Stimulated activated CD8-positive, alpha-beta memory T cell treated with anti-CD3 and anti-CD28 coated beads, Interleukin-2, amount 100 ng/mL, for 48 hours (primary cell): ENCODE data around the gene DYNC1I1.

Experiments
- DNase-seq, 2 donors: peaks; one replicate each; pipeline ENCODE4 v3.0.0-alpha.2; 2020; ENCODE audit warnings: low read depth in 2 of 2

The DYNC1I1 gene

DNA sequence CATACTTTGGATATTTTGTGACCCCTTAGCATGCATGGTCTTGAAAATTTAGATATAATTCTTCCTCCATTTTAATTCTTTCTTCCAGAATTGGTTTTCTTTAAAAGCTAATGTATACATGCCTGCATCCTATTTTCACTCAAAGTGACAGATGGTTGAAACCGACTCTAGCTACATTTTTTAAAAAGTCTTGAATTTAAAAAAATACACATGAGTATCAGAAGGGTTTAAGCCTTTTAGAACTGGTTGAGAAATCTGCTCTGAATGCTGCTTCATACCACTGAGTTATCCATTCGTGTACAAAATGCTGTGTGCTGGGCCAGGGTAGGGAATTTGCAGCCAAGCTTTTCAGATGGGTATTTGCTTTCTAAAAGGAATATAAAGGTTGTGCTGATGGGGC is 16.5 kb downstream of the DYNC1I1 start:
- DNase-seq: no peak

DNA sequence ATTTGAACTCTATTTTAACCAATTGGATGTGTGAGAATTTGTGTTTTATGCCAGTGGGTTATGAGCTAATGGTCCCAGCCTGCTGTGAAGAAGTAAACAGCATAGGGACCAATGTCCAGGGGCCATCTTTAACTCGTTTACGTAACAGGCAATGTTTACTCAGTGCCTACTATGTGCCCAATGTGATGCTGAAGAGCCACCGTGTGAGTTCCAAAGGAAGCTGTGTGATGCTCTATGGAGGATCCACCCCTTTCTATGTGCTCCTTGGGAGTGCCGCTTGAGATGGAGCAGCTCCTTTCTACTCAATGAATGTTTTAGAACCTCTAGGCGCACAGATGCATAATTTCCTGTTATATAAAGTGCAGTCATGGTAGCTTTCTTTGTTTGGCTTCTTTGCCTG is 21.3 kb downstream of the DYNC1I1 start:
- DNase-seq: no peak

DNA sequence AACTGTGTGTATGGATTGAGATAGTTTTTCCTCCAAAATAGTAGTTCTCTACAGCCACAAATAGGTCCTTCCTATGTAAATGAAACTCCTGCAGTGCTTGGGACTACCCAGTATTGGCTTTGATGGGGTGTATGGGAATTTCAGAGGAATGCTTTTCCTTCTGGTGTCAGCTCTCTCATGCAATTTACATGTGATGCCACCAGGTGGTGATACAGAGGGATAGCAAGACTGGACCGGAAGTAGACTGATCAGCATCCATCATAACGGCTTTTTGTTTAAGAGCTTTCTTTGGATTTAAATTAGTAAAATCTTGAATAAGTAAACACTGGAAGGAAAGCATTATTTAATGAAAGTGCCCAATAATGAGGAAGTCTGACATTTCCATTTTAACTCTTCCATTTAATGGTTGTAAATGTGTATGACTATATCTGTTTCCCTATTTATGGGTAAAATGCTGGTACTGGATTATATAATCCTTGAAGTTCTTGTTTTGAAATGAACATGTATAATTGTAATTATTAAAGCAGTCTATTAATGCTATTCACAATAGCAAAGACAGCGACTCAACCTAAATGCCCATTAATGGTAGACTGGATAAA is 22.7 kb downstream of the DYNC1I1 start:
- DNase-seq: no peak

DNA sequence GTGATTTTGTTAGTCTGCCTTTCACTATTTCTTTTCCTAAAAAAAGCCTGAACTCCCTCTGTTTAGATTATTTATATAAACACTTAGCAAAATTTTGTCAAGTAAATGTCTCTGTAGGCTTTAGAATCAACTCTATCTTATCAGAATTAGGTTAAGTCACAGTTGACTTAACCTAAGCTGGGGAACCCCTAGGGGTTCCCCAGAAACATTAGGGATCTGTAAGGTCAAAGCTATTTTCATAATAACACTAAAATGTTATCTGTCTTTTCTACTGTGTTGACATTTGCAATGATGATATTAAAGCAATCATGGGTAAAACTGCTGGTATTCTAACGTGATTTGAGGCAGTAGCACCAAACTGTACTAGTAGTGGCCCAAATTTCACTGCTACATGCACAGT is 24.3 kb downstream of the DYNC1I1 start:
- DNase-seq: no peak

DNA sequence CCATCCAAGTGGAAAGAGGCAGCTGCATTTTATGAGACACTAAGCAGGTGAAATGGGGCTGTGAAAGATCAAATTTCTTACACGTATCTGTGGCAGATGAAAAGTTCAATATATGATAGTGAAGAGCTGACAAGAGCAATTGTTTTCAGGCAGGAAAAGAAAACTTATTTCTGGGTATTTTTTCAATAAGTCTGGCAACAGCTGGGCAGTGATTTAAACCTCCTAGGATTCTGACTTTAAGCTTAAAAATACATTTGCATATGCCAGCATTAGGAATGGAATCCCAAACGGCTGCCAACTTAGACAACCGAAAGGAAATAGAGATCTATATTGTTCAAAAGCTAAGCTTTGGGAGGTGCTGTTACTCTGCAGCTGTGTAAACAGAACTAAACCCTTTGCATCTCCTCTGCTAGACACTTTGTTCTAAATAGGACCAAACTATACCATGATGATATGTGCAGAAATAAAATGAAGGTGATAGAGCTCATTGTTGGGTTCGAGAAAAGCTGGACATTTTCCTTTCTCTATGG is 26.1 kb downstream of the DYNC1I1 start:
- no peak for DNase-seq

DNA sequence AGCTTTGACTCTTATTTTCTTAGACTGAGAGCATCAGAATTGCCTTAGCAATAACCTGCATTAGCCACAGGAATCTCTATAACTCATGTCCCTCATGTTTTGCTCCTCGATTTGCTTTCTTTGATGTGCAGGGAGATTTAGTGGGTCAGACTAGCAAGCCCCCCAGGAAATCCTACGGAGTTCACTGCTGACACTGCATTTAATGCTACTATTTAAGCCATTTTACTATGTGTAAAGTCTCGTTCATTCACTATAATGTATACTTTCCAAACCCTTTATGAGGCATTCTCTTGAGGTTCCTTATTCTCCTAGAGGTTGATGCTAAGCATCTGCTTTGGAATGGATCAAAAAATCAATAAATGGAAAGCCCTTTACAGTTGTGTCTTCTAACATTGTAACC is 28.4 kb downstream of the DYNC1I1 start:
- DNase-seq: no peak

DNA sequence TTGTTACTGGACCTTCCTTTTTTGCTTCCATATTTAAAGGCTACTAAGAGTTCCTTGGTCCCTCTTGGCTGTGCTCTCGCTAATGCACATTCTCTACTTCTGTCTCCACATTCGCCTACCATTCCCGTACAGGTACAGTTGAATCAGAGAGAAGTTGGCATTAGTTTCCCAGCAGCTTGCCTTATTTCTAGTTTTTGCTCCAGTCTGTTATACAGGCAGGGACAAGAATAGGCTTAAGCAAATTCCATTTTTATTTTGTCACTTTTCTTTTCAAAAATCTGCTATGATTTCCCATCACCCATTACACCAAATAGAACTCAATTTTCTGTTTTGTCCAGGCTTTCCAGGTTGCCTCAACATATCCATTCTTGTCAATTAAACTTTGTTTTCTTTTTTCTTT is 29.9 kb downstream of the DYNC1I1 start:
- no peak for DNase-seq

DNA sequence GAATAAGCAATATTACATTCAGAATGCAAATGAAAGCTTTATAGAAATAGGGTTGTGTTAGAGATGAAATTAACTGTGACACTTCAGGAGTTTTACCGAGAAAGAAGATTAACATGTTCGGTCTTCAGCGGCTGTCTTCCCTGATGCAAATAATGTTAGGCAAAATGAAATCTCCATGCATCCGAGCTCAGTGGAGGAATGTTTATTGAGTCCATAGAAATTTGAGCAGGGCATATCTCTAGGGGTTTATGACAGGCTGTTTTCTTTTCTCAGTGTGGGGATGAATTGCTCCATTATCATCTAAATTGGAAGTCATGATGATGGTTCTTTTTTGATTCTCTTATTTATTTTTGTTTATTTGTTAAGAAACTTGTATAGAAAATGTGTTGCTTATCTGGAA is 31.7 kb downstream of the DYNC1I1 start:
- no peak for DNase-seq

DNA sequence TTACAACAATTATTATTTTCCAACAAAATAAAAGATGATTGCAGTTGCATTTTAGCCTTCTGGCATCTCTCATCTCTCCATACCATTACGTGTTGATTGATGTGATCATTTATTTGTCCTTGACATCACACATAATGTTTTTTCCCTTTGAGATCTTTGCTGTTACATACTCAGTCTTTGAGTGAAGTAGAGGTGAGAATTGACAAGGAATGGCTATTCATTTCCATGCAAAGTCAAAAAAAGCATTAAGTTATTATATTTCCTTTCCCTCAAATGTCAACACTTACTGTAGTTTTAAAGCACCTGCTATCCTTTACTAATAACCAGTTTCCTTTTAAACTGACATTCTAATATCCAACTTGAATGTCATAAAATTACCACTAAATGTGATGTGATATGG is 33.6 kb downstream of the DYNC1I1 start:
- no peak for DNase-seq

DNA sequence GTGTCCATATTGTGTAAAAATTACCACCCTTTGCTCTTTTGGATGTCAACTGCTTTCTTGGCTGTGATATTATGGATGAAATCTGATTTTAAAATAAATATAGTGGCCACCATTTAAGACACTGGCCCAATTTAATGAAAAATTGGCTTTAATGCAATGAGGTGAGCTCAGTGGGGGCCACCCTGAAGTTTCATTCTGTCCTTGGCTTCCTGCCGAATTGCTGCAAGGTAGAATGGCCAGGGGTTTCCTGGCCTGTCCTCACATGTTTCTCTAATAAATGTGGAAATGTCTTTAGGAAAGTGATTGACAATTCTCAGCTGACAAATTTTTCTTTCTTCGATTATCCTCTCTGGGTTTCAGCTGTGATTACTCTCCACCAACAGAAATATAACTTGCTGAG is 36.0 kb downstream of the DYNC1I1 start:
- DNase-seq: no peak

DNA sequence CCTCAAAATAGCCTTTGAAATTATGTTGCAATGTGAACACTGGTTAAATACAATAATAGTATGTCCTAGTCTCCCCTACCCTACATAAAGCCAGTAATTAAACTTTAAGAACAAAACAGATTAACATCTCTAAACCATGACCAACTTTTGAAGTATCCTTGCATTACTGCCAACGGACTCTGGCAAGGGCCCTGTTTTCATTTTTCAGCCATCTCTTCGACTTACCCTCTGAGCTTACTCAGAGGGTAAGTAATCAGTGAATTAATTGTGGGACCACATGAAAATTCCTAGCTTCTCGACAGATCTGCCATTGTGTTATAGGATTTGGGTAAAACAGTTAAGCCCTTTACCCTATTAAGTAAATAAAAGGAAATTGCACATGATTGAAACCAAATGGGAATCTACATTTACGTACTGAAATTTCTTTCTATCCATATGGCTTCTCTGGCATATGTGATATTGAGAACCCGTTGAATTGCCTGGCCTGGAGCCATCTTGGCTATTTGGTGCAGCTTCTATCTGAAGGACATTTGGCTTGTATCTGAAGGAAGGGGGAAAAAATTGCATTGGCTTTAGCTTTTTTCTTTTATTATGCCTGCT is 39.6 kb downstream of the DYNC1I1 start:
- no peak for DNase-seq

DNA sequence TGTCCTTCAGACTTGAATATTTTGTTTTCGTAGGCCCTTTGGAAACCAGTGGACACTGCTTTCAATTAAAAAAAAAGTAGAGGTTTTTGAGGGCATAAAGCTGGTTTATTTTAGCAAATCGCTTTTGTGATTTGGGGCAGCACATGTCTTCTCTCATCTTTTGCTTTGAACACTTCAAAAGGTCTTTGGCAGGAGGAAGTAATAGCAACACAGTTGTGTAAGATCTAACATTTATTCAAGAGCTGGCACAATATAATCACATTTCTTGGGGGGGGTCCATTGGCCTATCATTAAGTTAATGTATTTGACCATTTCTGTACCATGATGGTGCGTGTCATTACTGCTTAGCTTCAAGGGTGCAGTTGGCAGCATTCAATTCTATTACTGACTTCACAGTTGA is 42.4 kb downstream of the DYNC1I1 start:
- no peak for DNase-seq

DNA sequence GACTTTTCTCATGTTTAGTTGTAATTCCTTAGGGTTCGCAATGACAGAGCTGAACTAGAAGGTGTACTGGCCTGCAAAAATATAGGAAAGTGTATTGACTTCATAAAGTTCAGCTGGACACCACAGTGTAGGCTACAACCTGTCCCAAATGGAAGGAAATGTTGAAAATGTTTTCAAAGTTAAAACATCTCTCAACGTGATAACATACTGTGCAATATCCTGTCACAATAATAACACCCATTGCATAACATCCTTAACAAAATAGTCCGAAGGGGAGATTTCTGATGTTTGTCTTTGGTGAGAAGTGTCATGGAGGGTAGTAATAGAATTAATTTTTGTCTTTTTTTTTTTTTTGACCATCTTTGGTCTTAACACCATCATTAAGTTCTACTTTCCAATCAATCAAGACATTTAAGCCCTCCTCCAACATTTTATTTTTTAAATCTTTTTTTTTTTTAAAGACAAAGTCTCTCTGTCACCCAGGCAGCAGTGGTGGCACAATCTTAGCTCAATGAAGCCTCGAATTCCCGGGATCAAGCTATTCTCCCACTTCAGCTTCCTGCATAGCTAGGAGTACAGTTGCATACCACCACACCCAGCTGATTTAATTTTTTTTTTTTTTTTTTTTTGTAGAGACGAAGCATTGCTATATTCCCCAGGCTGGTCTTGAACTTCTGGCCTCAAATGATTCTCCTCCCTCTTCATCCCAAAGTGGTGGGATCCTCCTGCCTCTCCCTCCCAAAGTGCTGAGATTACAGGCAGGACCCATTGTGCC is 45.7 kb downstream of the DYNC1I1 start:
- DNase-seq: no peak

DNA sequence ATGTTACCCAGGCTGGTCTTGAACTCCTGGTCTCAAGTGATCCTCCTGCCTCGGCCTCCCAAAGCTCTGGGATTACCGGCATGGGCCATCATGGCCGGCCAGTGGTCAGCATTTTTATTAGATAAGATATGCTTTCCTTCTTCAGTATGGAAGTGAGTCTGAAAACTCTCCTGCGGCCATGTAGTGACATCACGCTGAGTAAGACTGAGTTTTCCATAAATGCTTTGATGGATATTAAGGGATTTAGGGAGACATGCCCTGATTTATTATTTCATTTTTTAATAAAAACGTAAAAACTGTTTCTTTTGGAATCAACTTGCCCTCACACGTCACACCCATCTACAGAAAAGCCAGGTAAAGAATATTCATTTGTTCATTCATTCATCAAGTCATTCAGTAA is 48.4 kb downstream of the DYNC1I1 start:
- DNase-seq: no peak

DNA sequence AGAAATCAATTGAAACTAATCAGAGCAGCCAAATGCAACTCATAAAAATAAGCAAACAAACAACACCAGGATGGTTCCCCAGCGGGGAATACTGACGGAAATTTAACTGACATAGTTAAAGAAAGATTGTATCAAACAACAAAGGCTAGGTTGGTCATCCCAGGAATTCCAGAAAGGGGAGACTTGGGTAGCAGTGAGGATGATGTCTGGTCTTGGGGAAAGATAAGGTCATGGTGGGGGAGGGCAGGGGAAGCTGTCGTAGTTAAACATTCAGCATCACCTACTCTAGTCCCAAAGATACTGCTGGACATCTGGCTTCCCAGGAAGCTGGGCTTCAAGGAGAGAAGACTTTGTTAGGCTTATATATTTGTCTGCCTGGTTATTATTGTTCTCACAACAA is 50.4 kb downstream of the DYNC1I1 start:
- DNase-seq: no peak

DNA sequence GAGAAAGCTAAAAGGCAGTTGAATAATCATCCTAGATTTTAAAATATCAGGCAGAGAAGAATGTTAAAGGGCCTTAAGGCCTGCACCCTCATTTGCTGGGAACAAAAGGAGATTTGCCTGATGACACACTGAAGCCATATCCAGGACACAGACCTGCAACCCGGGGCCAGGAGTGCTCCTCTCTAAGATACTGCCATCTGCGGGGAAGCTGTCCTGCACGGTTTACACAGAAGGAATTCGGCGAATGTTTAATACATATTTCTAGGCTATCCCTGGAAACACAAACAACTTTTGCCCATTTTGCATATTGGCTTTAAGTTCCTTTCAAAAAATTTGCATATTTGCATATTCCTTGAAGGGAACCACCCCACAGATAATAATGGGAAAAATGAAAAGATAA is 52.3 kb downstream of the DYNC1I1 start:
- no peak for DNase-seq

DNA sequence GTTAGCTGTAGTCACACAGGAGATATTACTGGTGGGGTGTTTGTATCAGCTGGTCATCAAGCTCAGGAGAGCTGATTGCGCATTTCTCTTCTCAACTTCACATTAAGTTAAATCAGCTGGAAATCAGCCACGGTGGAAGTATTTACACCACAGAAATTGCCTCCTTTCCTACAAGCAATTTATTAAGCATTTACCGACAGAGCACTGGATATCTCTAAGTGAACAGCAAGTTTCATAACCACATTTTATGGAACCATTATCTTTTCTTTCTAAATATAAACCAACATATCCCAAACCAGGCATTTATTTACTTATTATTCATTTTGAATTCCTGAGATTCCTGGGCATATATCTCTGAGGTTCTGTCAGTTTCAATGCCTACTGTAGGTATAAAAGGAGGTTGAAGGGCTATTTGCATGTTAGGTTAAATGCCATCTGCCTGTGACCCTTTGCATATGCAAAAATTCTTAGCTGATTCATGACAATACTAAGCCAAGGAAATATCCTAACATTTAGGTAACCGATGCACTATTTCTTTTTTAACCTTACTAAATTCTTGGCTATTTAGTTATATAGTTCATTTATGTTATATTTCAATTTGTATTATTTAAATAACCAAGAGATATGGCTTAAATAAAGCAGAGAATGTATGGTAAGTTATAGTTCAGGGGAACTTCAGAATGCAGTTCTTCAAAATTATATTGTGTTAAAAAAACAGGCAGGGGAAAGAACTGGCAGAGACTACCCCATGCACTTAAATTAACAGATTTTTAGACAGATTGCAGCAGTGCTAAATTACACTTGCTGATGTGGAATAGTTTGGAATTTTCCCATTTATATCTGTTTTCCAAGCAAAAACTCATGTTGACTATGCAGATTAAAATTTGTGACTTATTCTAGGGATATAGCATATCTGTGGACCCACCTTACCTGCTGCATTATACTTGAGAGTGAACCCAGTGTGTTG is 56.8 kb downstream of the DYNC1I1 start:
- DNase-seq: no peak

DNA sequence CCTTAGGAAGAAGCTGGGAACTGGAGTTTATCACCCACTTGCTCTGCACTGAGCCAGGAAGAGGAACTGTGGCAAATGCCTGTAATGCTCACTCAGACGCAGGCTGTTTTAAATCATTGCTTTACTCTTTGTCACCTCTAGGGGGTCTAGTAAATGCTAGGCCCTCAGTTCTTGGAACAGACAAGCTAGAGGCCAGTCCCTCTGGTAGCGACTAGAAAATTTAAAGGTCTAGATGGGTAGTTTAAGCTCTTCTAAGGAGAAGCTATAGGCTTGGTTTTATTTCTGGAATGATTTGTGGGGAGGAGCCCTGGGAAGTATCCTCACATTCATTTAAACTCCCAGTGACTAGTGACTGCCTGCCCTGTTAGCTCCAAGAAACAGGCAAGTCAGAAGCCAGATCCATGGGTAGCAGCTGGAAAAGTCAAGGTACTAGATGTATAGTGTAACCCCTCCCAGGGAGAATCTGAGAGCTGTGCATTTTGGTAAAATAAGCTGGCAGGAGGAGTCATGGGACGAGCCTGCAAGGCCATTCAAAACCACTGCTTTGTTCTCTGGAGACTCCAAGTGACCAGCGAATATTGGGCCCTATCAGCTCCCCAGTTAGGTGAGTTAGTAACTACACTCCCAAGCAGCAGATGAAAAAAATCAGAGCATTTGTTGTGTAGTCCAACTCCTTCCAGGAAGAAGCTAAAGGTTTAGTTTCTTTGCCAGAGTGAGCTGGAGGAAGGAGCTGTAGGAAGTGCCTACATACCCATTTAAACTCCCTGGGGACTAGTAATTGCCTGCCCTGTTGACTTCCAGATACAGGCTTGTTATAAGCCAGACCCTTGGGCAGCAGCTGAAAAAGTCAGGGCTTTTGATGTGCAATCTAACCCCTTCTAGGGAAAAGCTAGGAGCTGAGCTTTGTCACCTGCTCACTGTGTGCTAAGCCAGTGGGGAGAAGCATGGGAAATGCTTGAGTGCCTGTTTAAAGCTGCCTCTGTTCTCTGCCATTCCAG is 68.9 kb downstream of the DYNC1I1 start:
- no peak for DNase-seq

DNA sequence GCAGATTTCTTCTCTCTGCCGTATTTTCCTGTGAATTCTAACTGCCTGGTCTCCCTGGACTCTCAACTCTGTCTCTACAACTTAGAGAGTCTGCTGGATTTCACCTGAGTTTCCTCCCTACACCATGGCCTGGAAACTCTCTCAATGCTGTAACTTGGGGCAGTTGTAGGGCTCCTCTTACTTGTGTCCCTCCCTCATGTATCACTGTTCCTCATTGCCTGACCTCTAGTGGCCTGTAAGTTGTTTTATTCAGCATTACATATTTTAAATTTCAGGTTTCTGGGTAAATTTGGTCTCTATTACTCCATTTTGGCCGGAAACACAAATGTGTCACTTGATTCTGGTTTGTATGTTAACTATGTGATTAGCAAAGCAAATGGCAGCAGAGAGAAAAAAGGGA is 70.9 kb downstream of the DYNC1I1 start:
- DNase-seq: no peak

DNA sequence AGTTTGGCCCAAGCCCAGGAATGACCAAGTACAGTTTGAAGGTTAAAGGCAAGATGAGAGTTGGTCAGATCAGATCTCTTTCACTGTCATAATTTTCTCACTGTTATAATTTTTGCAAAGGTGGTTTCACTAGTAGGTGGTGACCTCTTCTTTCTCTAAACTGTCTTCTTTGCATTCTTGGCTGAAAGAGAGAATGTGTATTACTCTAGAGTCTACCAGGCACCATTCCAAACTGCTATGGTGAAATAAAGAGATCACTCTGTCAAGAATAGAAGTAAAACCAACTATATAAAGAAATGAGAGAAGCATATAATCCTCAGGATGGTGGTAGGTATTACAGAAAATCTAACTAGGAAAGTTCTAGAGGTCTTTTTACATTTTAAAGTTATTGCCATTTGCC is 72.7 kb downstream of the DYNC1I1 start:
- DNase-seq: no peak

DNA sequence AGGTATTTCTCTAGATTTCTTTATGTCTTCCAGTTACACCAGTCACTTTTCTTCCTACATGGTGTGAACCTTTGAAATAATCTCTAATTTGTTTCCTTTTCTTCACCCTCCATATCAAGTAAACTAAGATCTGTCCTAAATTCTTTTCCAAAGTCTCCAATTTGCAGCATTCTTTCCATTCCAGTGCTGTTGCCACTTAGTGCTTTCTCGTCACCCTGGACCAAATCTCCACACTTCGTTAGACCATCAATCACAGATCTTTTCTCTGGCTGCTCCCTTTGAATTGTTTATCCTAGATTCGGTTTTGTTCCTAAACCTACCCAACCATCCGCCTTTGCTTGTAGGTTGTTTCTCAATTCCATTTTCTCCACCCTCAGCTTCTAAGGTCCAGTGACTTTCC is 74.7 kb downstream of the DYNC1I1 start:
- DNase-seq: no peak
